GM10248 (cell line): ENCODE data around the gene SH3PXD2A.

Experiments used
- CTCF ChIA-PET: fragments of 300-600 bp; sonication (Branson Sonifier 250); formaldehyde crosslinking; extraction: SDS; loops from one replicate; lab custom pipeline; 2021; ENCODE audit warnings: antibody characterized with exemption; lab: Yijun Ruan, JAX
- POLR2A ChIA-PET: fragments of 350-650 bp; sonication (Branson Sonifier 250); formaldehyde crosslinking; extraction: SDS; loops from one replicate; lab custom pipeline; 2020; ENCODE audit warnings: antibody characterized with exemption; lab: Yijun Ruan, JAX
- DNase-seq: peaks from one replicate; pipeline ENCODE4 v3.0.0; 2012; ENCODE audit errors: extremely low spot score
- CTCF ChIP-seq: IDR thresholded peaks from 2 replicates; pipeline ENCODE4 v1.5.1; 2012; ENCODE audit warnings: mild to moderate bottlenecking, low read depth; ENCODE audit errors: extremely low read depth, missing control alignments, control extremely low read depth

The SH3PXD2A gene

GRCh38 chr10:103687172-103687571, 168.2 kb downstream of the SH3PXD2A start:
- DNase-seq: no peak
- POLR2A ChIA-PET: no interaction called here
- no peak for TF ChIP-seq CTCF
- CTCF ChIA-PET: interaction anchor here (1.0 to 10.5 kb wide), 31 partner anchors 9 to 223 kb away, joined by 3 to 196 read pairs (median 10); no protein-coding TSS in a partner anchor

GRCh38 chr10:103685880-103686669, 169.3 kb downstream of the SH3PXD2A start:
- peak; percentile 86 for DNase-seq
- ChIA-PET CTCF (interaction anchor here (0.7 to 10.5 kb wide), 52 partner anchors 8 to 668 kb away, joined by 3 to 196 read pairs (median 6); partner anchors contain the start of genes CFAP58 and SFR1), POLR2A (no interaction called here)

DNA sequence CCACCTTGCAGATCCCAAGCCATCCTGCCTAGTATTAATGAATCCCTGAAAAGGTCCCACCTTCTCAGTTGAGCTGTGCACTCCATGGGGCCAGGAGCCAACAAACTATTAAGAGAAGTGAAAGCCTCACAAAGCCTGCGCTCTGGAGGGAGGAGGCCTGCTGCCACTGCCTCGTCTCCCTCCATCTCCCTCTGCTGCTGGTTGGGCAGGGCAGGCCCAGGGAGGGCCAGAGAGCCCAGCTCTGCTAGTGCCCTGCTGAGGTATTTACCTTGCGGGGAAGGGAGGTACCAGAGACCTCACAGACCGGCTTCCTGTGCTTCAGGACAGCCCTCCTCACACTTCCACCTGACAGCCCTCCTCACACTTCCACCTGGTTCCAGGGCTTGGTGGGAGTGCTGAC, 171.5 kb downstream of the SH3PXD2A start:
- TF ChIP-seq CTCF: no peak
- CTCF ChIA-PET: interaction anchor here (4.1 to 10.5 kb wide), 2 partner anchors 13 to 83 kb away, joined by 69 to 196 read pairs; no protein-coding TSS in a partner anchor
- POLR2A ChIA-PET: no interaction called here
- DNase-seq: no peak

More at GRCh38 chr10:103685880-103686669, 169.3 kb downstream of the SH3PXD2A start:
- TF ChIP-seq CTCF: peak; percentile 96

GRCh38 chr10:103682631-103683030, 172.7 kb downstream of the SH3PXD2A start:
- ChIA-PET POLR2A (no interaction called here), CTCF (interaction anchor here (10.5 kb wide), 1 partner anchor 81 kb away, joined by 196 read pairs; no protein-coding TSS in a partner anchor)
- TF ChIP-seq CTCF: no peak
- no peak for DNase-seq

DNA sequence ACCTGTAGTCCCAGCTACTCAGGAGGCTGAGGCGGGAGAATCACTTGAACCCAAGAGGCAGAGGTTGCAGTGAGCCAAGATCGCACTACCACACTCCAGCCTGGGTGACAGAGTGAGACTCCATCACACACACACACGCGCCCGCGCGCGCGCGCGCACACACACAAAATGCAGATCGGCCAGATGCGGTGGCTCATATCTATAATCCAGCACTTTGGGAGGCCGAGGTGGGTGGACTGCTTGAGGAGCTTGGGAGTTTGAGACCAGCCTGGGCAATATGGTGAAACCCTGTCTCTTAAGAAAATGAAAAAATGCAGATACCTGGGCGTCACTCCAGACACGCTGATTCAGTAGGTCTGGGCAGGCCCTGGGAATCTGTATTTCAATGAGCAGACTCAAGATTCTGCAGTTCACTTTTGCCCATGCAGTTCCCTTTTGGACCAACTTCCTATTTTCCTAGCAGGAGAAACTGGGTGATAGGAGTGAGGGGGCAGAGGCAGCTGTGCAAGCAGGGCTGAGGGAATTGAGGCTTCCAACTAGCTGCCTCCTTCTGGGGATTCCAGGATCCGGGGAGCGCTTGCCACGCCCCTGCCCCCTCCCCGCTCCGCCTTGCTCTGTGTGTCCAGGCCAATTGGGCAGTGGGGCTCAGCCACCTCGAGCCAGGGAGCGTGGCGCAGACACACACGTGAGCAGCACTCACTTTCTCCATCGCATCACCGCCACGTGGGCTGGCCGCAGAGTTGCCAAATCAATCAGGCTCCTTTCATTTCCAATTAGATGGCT, 173.6 kb downstream of the SH3PXD2A start:
- POLR2A ChIA-PET: no interaction called here
- no peak for TF ChIP-seq CTCF

DNA sequence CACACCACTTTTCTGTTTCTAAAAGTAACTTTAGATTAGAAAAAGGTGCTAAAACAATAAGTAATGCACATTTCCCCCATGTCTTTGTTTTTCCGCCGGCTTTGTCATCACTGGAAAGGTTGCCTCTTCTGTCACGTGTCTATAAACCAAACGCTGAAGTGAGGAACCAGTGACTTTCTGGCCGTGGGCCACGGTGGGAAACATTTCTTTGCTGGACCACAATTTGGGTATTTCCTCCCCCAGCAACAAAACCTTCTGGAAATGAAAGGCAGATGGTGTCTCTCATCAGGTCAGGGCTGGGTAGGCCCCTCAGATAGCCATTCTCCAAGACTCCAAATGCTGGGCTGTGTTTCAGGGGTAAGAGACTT, 174.5 kb downstream of the SH3PXD2A start:
- DNase-seq: no peak
- CTCF ChIA-PET: interaction anchor here (1.6 to 3.4 kb wide), 5 partner anchors 9 to 32 kb away, joined by 3 to 20 read pairs (median 12); no protein-coding TSS in a partner anchor
- TF ChIP-seq CTCF: no peak
- POLR2A ChIA-PET: no interaction called here

More for the DNA sequence above, 173.6 kb downstream of the SH3PXD2A start:
- CTCF ChIA-PET: interaction anchor here (10.5 kb wide), 1 partner anchor 80 kb away, joined by 196 read pairs; no protein-coding TSS in a partner anchor
- no peak for DNase-seq
